ENCODE results near the gene CCDC127. TPM values are rescaled to one million over a fixed set of nuclear protein-coding genes. Genes with fewer than 3 reads are reported as not detected.

CCDC127 gene
- total and polyA plus RNA-seq, 2 of the 4 experiments (the other 2 are of a cell fraction): 3.2 to 3.9 TPM

DNA sequence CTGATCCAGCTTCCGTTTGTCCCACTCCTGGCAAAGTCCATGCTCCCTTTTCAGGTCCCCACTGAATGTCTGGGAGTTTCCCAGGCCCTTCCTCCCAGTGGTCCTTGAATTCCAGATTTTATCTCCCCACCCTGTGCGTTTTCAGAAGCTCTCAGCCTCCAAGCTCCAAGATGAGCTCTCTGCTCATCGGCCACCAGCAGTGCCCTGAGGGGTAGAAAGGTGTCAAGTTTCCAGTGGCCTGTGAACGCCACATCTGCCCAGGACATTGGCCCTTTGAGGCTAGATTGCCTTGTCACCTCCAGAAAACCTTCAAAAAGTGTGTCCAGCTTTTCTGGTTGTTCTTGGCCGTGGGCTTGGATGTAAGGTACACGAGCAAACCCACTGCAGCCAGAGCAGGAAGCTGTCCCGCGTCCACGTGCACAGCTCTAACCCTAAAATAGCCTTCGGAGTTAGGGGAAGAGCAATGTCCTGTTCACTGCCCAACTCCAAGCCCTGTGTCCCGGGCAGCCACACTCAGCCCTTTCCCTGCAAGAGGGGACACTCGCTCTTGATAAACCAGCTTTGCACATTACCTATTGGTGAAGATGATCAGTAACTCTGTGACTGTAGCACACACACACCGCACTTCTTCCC, 37.6 kb downstream of the CCDC127 start:
- Histone ChIP-seq H3K9me1 (ENCODE audit: insufficient read depth, low read length) (0 out of 2 replicates have a peak, but pooled peaks cover 2% of the 10 kb centered on the region), H3K18ac (ENCODE audit: low read depth, low read length) (no peak overlapping the region), H3K9me3 (ENCODE audit: control insufficient read depth, insufficient read depth, low read length) (no peaks in the 10 kb centered on the region), H3K79me1 (ENCODE audit: low read depth in 1 of 2, low read length in 2 of 2) (no peaks in the 10 kb centered on the region), H3K27ac (ENCODE audit: insufficient read depth, low read length) (no peak overlapping the region), H3K14ac (replicated peaks; ENCODE audit: low read depth, low read length) (no peak overlapping the region), H3K27me3 (ENCODE audit: control insufficient read depth, insufficient read depth, low read length) (peaks cover 16% of the 10 kb centered on the region), H4K20me1 (ENCODE audit: insufficient read depth, low read length) (no peaks in the 10 kb centered on the region), H2BK5ac (ENCODE audit: low read depth, low read length, poor library complexity, severe bottlenecking) (no peak overlapping the region), H2BK20ac (ENCODE audit: low read depth, low read length) (no peak overlapping the region), H3K4me1 (ENCODE audit: control insufficient read depth, insufficient read depth, low read length) (no peaks in the 10 kb centered on the region), H2BK15ac (ENCODE audit: low read depth, low read length) (no peak overlapping the region), H3K4me2 (ENCODE audit: low read depth, low read length) (no peak overlapping the region), H2AK5ac (ENCODE audit: low read depth, low read length) (no peak overlapping the region), H4K8ac (ENCODE audit: low read depth in 2 of 2, low read length in 2 of 2) (no peak overlapping the region), H2AK9ac (replicated peaks; ENCODE audit: low read depth, low read length, poor library complexity) (no peak overlapping the region), H2BK120ac (ENCODE audit: low read depth, low read length) (no peak overlapping the region), H3K4ac (ENCODE audit: low read depth, low read length) (no peak overlapping the region), H3K23ac (ENCODE audit: low read depth, low read length) (no peak overlapping the region), H3K36me3 (ENCODE audit: control insufficient read depth, insufficient read depth, low read length) (no peaks in the 10 kb centered on the region), H4K5ac (ENCODE audit: low read depth, low read length) (no peak overlapping the region), H3K56ac (ENCODE audit: extremely low read depth, insufficient read depth, low read length) (no peak overlapping the region), H2AFZ (replicated peaks; ENCODE audit: low read length, poor library complexity) (no peak overlapping the region), H4K91ac (ENCODE audit: insufficient read depth, low read depth, low read length) (no peak overlapping the region), H3K4me3 (ENCODE audit: insufficient read depth, low read depth, low read length) (no peak overlapping the region), H3K9ac (ENCODE audit: low read depth, low read length) (no peak overlapping the region)
- TF ChIP-seq RAD21 (IDR thresholded peaks at IDR 0.05; ENCODE audit: low read length) (no peak), RFX5 (IDR thresholded peaks at IDR 0.05; ENCODE audit: low read depth, low read length) (no peak), MXI1 (IDR thresholded peaks at IDR 0.05; ENCODE audit: borderline replicate concordance, low read depth, low read length) (no peak), CEBPB (IDR thresholded peaks at IDR 0.05; ENCODE audit: low read depth, low read length) (no peak), FOS (IDR thresholded peaks at IDR 0.05; ENCODE audit: low read depth, low read length) (no peak), CHD1 (IDR thresholded peaks at IDR 0.05; ENCODE audit: low read depth, low read length) (no peak), NFE2L2 (IDR thresholded peaks at IDR 0.05; ENCODE audit: low read depth, low read length) (no peak), MAZ (IDR thresholded peaks at IDR 0.05; ENCODE audit: borderline replicate concordance, low read depth, low read length) (no peak), BHLHE40 (IDR thresholded peaks at IDR 0.05; ENCODE audit: low read depth, low read length) (no peak), MAFK (IDR thresholded peaks at IDR 0.05; ENCODE audit: low read depth, low read length) (no peak), POLR2A (IDR thresholded peaks at IDR 0.05; ENCODE audit: low read depth, low read length) (no peak), RCOR1 (IDR thresholded peaks at IDR 0.05; ENCODE audit: insufficient replicate concordance, low read length) (no peak), SMC3 (IDR thresholded peaks at IDR 0.05; ENCODE audit: low read depth, low read length) (no peak)
- TF ChIP-seq, protein P1, sequence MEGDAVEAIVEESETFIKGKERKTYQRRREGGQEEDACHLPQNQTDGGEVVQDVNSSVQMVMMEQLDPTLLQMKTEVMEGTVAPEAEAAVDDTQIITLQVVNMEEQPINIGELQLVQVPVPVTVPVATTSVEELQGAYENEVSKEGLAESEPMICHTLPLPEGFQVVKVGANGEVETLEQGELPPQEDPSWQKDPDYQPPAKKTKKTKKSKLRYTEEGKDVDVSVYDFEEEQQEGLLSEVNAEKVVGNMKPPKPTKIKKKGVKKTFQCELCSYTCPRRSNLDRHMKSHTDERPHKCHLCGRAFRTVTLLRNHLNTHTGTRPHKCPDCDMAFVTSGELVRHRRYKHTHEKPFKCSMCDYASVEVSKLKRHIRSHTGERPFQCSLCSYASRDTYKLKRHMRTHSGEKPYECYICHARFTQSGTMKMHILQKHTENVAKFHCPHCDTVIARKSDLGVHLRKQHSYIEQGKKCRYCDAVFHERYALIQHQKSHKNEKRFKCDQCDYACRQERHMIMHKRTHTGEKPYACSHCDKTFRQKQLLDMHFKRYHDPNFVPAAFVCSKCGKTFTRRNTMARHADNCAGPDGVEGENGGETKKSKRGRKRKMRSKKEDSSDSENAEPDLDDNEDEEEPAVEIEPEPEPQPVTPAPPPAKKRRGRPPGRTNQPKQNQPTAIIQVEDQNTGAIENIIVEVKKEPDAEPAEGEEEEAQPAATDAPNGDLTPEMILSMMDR (conservative IDR thresholded peaks at IDR 0.05; ENCODE audit: low read depth, low read length): no peak
- TF ChIP-seq, protein P2, sequence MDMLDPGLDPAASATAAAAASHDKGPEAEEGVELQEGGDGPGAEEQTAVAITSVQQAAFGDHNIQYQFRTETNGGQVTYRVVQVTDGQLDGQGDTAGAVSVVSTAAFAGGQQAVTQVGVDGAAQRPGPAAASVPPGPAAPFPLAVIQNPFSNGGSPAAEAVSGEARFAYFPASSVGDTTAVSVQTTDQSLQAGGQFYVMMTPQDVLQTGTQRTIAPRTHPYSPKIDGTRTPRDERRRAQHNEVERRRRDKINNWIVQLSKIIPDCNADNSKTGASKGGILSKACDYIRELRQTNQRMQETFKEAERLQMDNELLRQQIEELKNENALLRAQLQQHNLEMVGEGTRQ (IDR thresholded peaks at IDR 0.05; ENCODE audit: low read depth, low read length): no peak
- TF ChIP-seq, protein P3, sequence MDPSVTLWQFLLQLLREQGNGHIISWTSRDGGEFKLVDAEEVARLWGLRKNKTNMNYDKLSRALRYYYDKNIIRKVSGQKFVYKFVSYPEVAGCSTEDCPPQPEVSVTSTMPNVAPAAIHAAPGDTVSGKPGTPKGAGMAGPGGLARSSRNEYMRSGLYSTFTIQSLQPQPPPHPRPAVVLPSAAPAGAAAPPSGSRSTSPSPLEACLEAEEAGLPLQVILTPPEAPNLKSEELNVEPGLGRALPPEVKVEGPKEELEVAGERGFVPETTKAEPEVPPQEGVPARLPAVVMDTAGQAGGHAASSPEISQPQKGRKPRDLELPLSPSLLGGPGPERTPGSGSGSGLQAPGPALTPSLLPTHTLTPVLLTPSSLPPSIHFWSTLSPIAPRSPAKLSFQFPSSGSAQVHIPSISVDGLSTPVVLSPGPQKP (IDR thresholded peaks at IDR 0.05; ENCODE audit: borderline replicate concordance, low read depth, low read length): no peak
- CTCF ChIA-PET: no interaction called here
- 89% methylated on average over 7 of the region's 13 CpGs; no CpG with 5 or more reads in 1 of the 2 experiments for WGBS, 2 experiments (ENCODE audit: extremely low coverage in 2 of 2, insufficient read length in 1 of 2)
- ATAC-seq (ENCODE audit: low read depth): no peak
- POLR2A ChIA-PET (ENCODE audit: unreplicated experiment): no interaction called here
- no peak for DNase-seq
- intact Hi-C loops (cut with micrococcal nuclease): no loop called here
- in situ Hi-C loops (cut with MboI; ENCODE audit: low sequenced_read_pairs): no loop called here
- BruUV-seq (replicated peaks): no TSS peak
- dilution Hi-C loops (cut with HindIII; ENCODE audit: low sequenced_read_pairs, unreplicated experiment): no loop called here
